Fibroblast of villous mesenchyme (primary cell): ENCODE data around the gene SART3. TPM values are rescaled to one million over a fixed set of nuclear protein-coding genes. Genes with fewer than 3 reads are reported as not detected.
A peak's percentile ranks its signal among the peaks of the same experiment; 100 is the strongest.

Experiments used
- DNase-seq: peaks from one replicate; pipeline ENCODE4 v3.0.0-alpha.2; 2010; ENCODE audit warnings: low read depth
- H3K4me3 ChIP-seq: 2 replicates; pipeline ENCODE4 v1.5.1; 2011; ENCODE audit warnings: low read depth, mild to moderate bottlenecking, low read length
- CTCF ChIP-seq: IDR thresholded peaks from 2 replicates; pipeline ENCODE4 v1.5.1; 2012; ENCODE audit warnings: low read depth, mild to moderate bottlenecking, low read length; ENCODE audit not compliant: insufficient read depth
- total RNA-seq: library from RNA; depleted of rRNA; stranded (reverse); fragments of >200 nt; gene quantifications from 2 replicates; pipeline ENCODE4 v1.2.3, GENCODE V29; 2012

Gene SART3
- total RNA-seq, 1 donor, result 59.2 TPM

- H3K4me3 ChIP-seq, result no peak overlapping the region
- DNase-seq, result peak; percentile 78
- TF ChIP-seq CTCF, result no peak
Measured at GRCh38 chr12:108551535-108551934, 9.4 kb downstream of the SART3 start.

- no peak for TF ChIP-seq CTCF
- no peak overlapping the region for H3K4me3 ChIP-seq
- no peak for DNase-seq
Measured at GRCh38 chr12:108548954-108549521, 11.9 kb downstream of the SART3 start.

GRCh38 chr12:108547686-108548085, 13.3 kb downstream of the SART3 start:
- no peak for DNase-seq
- TF ChIP-seq CTCF, result no peak
- H3K4me3 ChIP-seq, result no peak overlapping the region

GRCh38 chr12:108543652-108544051, 17.3 kb downstream of the SART3 start:
- no peak for TF ChIP-seq CTCF
- DNase-seq, result no peak

GRCh38 chr12:108542320-108542719, 18.7 kb downstream of the SART3 start:
- no peak overlapping the region for H3K4me3 ChIP-seq
- TF ChIP-seq CTCF, result no peak
- no peak for DNase-seq

More at GRCh38 chr12:108543652-108544051, 17.3 kb downstream of the SART3 start:
- no peak overlapping the region for H3K4me3 ChIP-seq

GRCh38 chr12:108538616-108539195, 22.3 kb downstream of the SART3 start:
- DNase-seq, result no peak
- no peak overlapping the region for H3K4me3 ChIP-seq
- TF ChIP-seq CTCF, result no peak

GRCh38 chr12:108538146-108538545, 22.8 kb downstream of the SART3 start:
- TF ChIP-seq CTCF, result no peak
- H3K4me3 ChIP-seq, result no peak overlapping the region
- no peak for DNase-seq
